ENCODE measurements around the gene ALCAM.
A peak's percentile ranks its signal among the peaks of the same experiment; 100 is the strongest.

Gene ALCAM
- 10.3 to 27.5 (median 19.3) reads per million in 9 experiments for total RNA-seq

DNA sequence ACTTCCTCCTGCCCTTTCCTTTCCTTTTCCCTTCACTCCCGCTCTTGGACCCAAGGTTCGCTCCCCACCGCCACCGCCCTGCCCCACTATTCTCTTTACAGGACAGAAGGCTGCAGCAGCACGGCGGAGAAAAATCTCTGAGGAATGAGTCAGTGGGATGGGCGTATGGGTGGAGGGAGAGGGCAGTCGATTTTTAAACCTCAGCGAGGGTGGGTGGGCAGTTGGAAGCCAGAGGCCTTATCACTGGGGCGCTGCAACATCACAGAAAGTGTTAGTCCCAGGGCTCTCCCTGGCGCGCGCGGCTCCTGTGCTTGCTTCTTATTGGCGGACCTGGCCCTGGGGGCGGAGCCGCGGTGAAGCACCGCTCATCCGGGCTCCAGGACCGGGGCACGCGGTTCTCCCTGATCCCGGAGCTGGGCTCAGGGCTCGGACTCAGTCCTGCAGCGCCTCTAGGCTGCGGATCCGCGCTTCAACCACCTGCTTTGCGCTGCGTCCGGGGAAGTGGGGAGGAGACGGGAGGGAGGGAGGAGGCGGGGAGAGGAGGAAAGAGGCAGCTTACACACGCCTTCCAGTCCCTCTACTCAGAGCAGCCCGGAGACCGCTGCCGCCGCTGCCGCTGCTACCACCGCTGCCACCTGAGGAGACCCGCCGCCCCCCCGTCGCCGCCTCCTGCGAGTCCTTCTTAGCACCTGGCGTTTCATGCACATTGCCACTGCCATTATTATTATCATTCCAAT is at the start of gene ALCAM:
Gene ALCAM (plus strand): TSS at position 584 of the 737 bp plus-strand sequence.
- H3K27me3 Mint-ChIP-seq = peaks cover 0 to 5% of the 10 kb centered on the region in 2 donors
- peak; percentile 67 to 72 (median 68) for DNase-seq
- no peaks in the 10 kb centered on the region for H3K9me3 Mint-ChIP-seq
- peaks cover 34 to 38% of the 10 kb centered on the region in 2 donors for H3K4me1 Mint-ChIP-seq (ENCODE audit: low read depth in 2 of 2)
- ATAC-seq (replicated peaks) = peak; percentile 52
- peaks cover 29% of the 10 kb centered on the region for H3K36me3 Mint-ChIP-seq (ENCODE audit: insufficient read depth)
- peak within 1 kb of the TSS; percentile 96 to 99 for H3K27ac Mint-ChIP-seq
- H3K4me3 Mint-ChIP-seq = peak within 1 kb of the TSS; percentile 95

DNA sequence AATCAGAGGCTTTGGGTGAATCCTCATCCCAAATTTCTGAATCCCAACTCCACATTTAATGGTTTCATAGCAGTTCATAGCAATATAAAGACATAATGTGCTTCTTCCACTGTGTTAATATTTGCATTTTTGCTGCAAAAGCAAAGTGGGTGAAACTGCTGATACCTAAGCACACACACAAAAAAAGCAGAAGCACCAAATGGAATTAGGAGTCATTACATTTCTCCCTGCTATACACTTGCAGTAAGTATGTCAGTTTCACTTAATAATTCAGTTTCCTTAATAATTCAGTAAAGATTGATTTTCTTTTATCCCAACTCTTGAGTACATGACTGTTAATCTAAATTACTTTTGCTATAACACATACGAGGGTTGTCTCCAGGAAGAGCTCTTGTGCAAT is 48.9 kb upstream of the ALCAM start:
- Mint-ChIP-seq H3K9me3 (no peaks in the 10 kb centered on the region), H3K4me1 (ENCODE audit: low read depth in 2 of 2) (no peaks in the 10 kb centered on the region), H3K36me3 (ENCODE audit: insufficient read depth) (no peaks in the 10 kb centered on the region), H3K4me3 (no peak overlapping the region), H3K27me3 (peaks cover 0 to under 1% of the 10 kb centered on the region in 2 donors), H3K27ac (no peak overlapping the region)
- DNase-seq (no peak), ATAC-seq (replicated peaks) (no peak)

DNA sequence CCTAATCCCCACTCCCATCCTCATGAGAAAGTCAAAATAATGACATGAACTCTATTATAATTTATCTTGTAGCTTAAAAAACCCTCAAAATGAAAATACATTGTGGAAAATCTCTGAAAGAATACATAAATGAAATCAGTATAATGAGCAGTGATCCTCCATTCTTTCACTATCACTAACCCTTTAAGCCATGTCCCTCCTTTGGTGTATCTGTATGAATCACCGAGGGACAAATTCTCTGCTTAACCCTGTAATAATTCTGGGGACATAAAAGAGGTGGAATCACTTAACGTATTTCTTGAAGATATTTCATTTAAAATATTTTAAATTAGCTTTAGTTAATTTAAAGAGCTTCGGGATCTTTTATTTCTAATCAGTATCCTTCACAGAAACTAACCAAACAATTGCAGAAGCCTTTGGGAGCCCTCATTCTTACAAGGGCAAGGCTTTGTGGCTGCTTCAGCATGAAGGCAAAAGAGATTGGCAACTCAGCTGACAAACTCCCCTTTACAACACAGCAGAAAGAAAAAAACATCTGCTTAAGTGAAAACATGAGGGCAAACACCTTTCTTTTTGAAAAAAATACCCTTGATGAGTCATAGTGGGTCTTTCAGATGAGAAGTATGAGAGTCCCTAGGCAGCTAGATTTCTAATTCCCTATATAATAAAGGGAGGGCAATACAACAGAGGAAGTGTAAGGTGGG is 44.0 kb upstream of the ALCAM start:
- no peak overlapping the region for H3K4me3 Mint-ChIP-seq
- no peaks in the 10 kb centered on the region for H3K9me3 Mint-ChIP-seq
- DNase-seq (no peak), ATAC-seq (replicated peaks) (no peak)
- peaks cover 0 to 6% of the 10 kb centered on the region in 2 donors for H3K27me3 Mint-ChIP-seq
- no peaks in the 10 kb centered on the region for H3K4me1 Mint-ChIP-seq (ENCODE audit: low read depth in 2 of 2)
- no peaks in the 10 kb centered on the region for H3K36me3 Mint-ChIP-seq (ENCODE audit: insufficient read depth)
- peak overlapping the region in 1 of 2 donors; percentile 7 for H3K27ac Mint-ChIP-seq

DNA sequence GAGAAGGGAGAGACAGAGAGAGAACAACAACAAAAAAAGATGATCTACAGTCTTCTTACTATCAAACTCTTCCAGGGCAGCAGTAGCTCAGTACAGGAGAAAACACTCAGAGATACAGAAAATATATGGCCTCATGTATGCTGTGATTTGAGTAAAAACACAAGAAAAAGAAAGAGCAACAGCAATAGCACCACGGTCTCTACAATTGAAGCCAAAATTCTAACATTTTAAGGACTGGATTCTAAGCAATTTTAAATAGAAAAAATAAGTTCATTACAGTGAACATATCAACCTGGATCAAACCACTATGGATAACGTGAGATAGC is 43.5 kb upstream of the ALCAM start:
- no peak for ATAC-seq (replicated peaks)
- H3K9me3 Mint-ChIP-seq = no peaks in the 10 kb centered on the region
- no peak overlapping the region for H3K4me3 Mint-ChIP-seq
- DNase-seq = no peak
- no peaks in the 10 kb centered on the region for H3K36me3 Mint-ChIP-seq (ENCODE audit: insufficient read depth)
- no peaks in the 10 kb centered on the region for H3K4me1 Mint-ChIP-seq (ENCODE audit: low read depth in 2 of 2)
- H3K27ac Mint-ChIP-seq = no peak overlapping the region
- H3K27me3 Mint-ChIP-seq = peaks cover 0 to 6% of the 10 kb centered on the region in 2 donors

DNA sequence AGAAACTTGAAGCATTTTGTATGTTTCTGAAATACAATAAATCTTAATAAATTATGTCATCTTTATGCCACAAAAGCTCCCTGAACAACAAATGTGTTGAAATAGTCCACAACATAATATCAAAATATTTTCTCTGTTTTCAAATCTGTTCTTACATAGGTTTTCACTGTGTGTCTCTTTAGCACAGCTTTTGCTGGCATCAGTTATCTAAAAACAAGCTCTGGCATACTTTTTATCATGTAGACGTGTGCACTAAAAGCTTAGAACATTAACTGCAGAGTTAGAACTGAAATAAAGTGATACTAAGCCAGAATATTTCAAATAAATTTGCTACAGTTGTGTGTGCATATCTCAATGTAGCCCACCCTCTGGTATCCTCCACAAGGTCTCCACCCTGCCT is 41.8 kb upstream of the ALCAM start:
- peaks cover 0 to 6% of the 10 kb centered on the region in 2 donors for H3K27me3 Mint-ChIP-seq
- no peaks in the 10 kb centered on the region for H3K36me3 Mint-ChIP-seq (ENCODE audit: insufficient read depth)
- H3K27ac Mint-ChIP-seq = no peak overlapping the region
- H3K4me3 Mint-ChIP-seq = no peak overlapping the region
- ATAC-seq (replicated peaks) (no peak), DNase-seq (no peak)
- no peaks in the 10 kb centered on the region for H3K4me1 Mint-ChIP-seq (ENCODE audit: low read depth in 2 of 2)
- H3K9me3 Mint-ChIP-seq = no peaks in the 10 kb centered on the region

DNA sequence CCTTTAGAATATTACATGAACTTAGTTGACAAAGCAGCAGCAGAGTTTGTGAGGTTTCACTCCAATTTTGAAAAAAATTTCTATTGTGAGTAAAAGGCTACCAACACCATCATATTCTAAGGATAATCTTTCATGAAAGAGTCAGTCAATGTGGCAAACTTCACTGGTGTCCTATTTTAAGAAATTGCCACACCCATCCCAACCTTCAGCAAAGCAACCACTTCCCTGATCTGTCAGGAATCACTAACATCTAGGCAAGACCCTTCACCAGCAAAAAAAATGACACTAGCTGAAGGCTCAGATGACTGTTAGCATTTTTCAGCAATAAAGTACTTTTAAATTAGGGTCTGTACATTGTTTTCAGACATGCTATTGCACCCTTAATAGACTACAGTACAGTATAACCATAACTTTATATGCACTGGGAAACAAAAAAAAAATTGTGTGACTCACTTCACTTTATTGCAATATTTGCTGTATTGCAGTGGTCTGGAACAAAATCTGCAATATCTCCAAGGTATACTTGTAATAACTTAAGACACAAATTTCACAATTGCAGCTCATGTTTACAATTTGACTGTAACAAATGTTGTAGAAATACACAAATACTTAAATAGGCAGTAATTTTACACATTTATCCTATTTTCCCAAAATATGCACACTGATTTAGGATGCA is 38.9 kb upstream of the ALCAM start:
- no peak overlapping the region for H3K4me3 Mint-ChIP-seq
- H3K4me1 Mint-ChIP-seq (ENCODE audit: low read depth in 2 of 2) = no peaks in the 10 kb centered on the region
- ATAC-seq (replicated peaks) (no peak), DNase-seq (no peak)
- H3K36me3 Mint-ChIP-seq (ENCODE audit: insufficient read depth) = peaks cover 2% of the 10 kb centered on the region
- no peak overlapping the region for H3K27ac Mint-ChIP-seq
- peaks cover 6 to 10% of the 10 kb centered on the region in 2 donors for H3K27me3 Mint-ChIP-seq
- no peaks in the 10 kb centered on the region for H3K9me3 Mint-ChIP-seq

DNA sequence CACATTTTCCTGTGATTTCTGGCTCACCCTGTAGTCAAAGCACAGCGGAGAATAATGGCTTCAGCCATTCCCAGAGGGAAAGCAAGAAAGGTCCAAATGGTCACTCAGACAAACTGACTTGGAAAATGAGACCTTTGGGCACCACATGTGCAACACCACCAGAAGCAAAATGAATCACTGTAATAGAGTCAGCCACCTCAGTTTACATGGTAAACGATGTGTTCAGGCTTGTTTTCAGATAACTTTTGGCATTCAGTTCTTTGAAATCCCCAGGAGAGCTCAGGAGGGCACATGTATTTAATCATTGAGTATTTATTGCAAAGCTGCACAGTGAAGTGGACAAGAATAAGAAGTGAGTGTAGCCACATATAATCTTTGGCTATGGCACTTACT is 38.4 kb upstream of the ALCAM start:
- Mint-ChIP-seq H3K27ac (no peak overlapping the region), H3K9me3 (no peaks in the 10 kb centered on the region), H3K36me3 (ENCODE audit: insufficient read depth) (peaks cover 2% of the 10 kb centered on the region), H3K4me3 (no peak overlapping the region), H3K4me1 (ENCODE audit: low read depth in 2 of 2) (no peaks in the 10 kb centered on the region), H3K27me3 (peaks cover 6 to 15% of the 10 kb centered on the region in 2 donors)
- DNase-seq (no peak), ATAC-seq (replicated peaks) (no peak)

DNA sequence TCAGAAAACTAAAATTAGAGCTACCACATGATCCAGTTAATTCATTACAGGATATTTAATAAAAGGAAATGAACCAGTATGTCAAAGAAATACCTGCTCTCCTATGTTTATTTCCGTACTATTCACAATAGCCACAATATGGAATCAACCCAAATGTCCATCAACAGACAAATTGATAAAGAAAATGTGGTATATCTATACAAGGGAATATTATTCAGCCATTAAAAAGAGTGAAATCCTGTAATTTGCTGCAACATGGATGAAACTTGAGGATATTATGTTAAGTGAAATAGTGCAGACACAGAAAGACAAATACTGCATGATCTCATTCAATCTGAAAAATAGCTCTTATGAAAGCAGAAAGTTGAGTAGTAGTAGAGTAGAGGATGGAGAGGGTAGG is 33.7 kb upstream of the ALCAM start:
- ATAC-seq (replicated peaks) = no peak
- peaks cover 2% of the 10 kb centered on the region for H3K36me3 Mint-ChIP-seq (ENCODE audit: insufficient read depth)
- no peak overlapping the region for H3K4me3 Mint-ChIP-seq
- no peaks in the 10 kb centered on the region for H3K4me1 Mint-ChIP-seq (ENCODE audit: low read depth in 2 of 2)
- H3K9me3 Mint-ChIP-seq = no peaks in the 10 kb centered on the region
- peaks cover 10 to 17% of the 10 kb centered on the region in 2 donors for H3K27me3 Mint-ChIP-seq
- no peak for DNase-seq
- H3K27ac Mint-ChIP-seq = no peak overlapping the region

DNA sequence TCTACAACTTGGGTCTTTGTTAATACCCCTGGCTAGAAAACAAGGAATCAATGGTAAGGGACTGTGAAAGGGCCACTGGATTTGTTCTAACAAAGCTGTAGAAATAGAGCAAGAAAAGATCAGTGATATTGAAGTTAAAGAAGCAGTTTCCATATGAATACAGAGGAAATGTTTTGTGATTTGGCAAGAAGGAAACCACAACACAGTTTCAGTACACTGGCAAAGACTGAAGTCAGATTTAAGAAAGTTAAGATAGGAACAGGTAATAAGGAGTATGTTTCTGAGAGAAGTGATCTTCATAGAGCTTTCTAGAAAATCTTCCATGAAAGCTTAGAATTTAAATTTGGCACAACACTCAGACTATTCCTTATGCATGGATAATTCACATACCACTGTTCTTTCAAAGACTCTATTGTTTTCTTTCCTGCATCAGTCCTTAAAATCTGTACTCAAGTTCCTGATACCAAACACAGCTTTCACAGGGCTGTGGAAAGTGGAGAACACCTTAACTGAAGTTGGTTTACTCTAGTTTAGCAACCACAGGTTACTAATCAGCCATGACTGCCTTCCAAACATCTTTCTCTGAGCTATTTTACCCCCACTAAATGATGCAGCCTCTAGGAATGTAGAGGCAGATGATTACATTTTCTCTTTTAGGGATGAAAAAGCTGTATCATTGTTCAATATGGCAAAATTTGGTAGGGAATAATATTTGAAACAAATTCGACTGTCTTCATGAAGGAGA is 32.4 kb upstream of the ALCAM start:
- Mint-ChIP-seq H3K27ac (no peak overlapping the region), H3K27me3 (peaks cover 10 to 17% of the 10 kb centered on the region in 2 donors), H3K9me3 (no peaks in the 10 kb centered on the region), H3K4me3 (no peak overlapping the region), H3K36me3 (ENCODE audit: insufficient read depth) (peaks cover 2% of the 10 kb centered on the region), H3K4me1 (ENCODE audit: low read depth in 2 of 2) (no peaks in the 10 kb centered on the region)
- no peak for ATAC-seq (replicated peaks)
- DNase-seq = no peak

DNA sequence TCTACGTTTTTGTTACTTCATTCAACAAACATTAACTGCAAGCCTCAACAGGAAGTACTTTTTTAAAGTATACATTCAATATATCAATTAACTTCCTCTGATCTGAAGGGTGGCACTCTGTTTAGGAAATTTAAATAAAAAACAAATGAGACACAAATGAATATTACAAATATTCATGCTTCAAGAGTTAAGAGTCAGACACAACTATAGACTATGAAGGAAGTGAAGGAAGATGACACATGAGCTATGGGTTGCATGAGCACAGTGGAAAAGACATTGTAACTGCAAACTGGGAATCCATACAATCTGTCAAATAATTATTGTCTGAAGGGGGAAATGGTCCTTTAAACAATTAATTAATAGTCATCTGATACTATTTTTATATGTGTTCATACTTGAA is 26.8 kb upstream of the ALCAM start:
- Mint-ChIP-seq H3K4me1 (ENCODE audit: low read depth in 2 of 2) (no peaks in the 10 kb centered on the region), H3K27me3 (peaks cover 0 to 6% of the 10 kb centered on the region in 2 donors), H3K4me3 (no peak overlapping the region), H3K36me3 (ENCODE audit: insufficient read depth) (no peaks in the 10 kb centered on the region), H3K27ac (no peak overlapping the region), H3K9me3 (no peaks in the 10 kb centered on the region)
- no peak for DNase-seq
- no peak for ATAC-seq (replicated peaks)

DNA sequence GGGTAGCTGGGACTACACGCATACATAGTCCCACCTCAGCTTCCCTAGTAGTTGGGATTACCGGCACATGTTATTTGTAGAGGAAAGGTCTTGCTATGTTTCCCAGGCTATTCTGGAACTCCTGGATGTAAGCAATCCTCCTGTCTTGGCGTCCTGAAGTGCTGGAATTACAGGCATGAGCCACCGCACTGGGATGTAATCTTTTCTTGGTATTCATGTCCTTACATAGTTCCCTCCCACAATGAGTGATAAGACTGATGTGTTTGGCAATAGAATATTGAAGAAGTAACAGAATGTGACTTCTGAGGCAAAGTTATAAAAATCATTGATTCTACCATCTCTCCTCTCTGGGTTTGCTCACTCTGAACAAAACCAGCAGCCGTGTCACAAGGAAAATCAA is 22.7 kb upstream of the ALCAM start:
- no peaks in the 10 kb centered on the region for H3K4me1 Mint-ChIP-seq (ENCODE audit: low read depth in 2 of 2)
- H3K36me3 Mint-ChIP-seq (ENCODE audit: insufficient read depth) = no peaks in the 10 kb centered on the region
- no peak overlapping the region for H3K4me3 Mint-ChIP-seq
- H3K27me3 Mint-ChIP-seq = peaks cover 0 to 6% of the 10 kb centered on the region in 2 donors
- ATAC-seq (replicated peaks) (no peak), DNase-seq (no peak)
- H3K9me3 Mint-ChIP-seq = no peaks in the 10 kb centered on the region
- no peak overlapping the region for H3K27ac Mint-ChIP-seq

DNA sequence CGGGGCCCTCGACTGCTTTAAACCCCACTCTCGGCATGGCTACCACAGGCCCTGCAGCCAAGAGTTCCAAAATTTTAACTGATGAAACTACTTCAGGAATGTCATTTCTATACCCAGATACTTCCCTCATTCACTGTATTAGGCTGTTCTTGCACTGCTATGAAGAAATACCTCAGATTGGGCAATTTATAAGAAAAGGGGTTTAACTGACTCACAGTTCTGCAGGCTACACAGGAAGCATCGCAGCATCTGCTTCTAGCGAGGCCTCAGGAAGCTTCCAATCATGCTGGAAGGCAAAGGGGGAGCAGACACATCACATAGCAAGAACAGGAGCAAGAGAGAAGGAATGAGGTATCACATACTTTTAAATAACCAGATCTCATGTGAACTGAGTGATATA is 21.6 kb upstream of the ALCAM start:
- Mint-ChIP-seq H3K9me3 (no peaks in the 10 kb centered on the region), H3K27ac (no peak overlapping the region), H3K4me1 (ENCODE audit: low read depth in 2 of 2) (no peaks in the 10 kb centered on the region), H3K36me3 (ENCODE audit: insufficient read depth) (no peaks in the 10 kb centered on the region), H3K27me3 (peaks cover 0 to 6% of the 10 kb centered on the region in 2 donors), H3K4me3 (no peak overlapping the region)
- ATAC-seq (replicated peaks) = no peak
- no peak for DNase-seq

DNA sequence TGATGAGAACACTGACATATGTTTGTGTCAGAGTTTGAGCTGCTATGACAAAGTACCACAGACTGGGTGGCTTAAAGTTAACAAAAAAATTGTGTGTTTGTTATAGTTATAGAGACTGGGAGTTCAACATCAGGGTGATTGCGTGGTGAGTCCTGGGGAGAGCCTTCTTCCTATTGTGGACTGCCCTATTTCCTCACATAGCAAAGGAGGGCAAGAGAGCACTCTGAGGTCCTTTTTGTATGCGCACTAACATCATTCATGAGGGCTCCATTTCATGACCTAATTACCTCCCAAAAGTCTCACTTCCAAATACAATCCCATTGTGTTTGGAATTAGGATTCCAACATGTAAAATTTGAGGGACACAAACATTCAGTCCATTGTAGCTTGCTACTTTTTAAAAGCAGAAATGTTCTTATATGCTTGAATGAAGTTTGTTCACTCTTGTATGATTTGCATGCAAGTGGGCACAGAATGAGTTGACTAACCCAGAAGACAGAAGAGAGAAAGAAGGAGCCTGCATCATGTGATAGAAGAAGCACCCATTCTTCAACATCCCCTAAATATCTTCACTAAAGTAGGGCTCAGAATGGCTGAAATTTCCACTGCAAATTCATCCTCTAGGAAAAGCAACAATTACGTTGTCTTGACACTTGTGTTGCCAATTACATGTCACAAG is 18.9 kb upstream of the ALCAM start:
- H3K4me1 Mint-ChIP-seq (ENCODE audit: low read depth in 2 of 2) = no peaks in the 10 kb centered on the region
- H3K27ac Mint-ChIP-seq = no peak overlapping the region
- peaks cover 9 to 11% of the 10 kb centered on the region in 2 donors for H3K27me3 Mint-ChIP-seq
- H3K4me3 Mint-ChIP-seq = no peak overlapping the region
- no peaks in the 10 kb centered on the region for H3K36me3 Mint-ChIP-seq (ENCODE audit: insufficient read depth)
- H3K9me3 Mint-ChIP-seq = no peaks in the 10 kb centered on the region
- ATAC-seq (replicated peaks) (no peak), DNase-seq (no peak)
